ENCODE measurements around the gene C12orf57.

DNA sequence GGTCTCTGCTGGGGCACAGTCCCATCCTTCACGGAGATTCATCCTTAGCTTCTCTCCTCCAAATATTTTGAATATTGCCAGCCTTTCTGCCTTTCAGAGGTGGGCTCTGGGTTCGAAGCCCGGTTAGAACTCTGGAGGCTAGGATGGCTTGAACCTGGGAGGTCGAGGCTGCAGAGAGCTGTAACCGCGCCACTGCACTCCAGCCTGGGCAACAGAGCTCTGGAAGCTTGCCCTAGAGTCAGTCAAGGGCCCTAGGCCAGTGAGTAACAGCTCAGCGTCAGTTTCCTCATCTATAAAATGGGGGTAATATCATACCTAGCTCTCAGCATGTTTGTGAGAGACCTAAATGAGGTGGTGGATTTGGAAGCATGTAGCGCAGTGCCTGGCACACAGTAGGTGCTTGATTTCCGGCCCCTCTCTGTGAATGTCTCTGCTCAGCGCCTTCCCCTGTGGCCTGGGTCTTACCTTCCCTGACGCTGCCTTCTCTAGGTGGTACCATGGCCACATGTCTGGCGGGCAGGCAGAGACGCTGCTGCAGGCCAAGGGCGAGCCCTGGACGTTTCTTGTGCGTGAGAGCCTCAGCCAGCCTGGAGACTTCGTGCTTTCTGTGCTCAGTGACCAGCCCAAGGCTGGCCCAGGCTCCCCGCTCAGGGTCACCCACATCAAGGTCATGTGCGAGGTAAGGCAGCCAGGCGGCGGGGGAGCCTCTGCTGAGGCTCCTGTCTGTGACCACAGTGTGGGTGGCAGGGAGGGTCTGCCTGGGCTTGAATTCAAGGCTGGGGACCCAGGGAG is 10.7 kb downstream of the C12orf57 start:
- no peak for TF ChIP-seq CTCF (IDR thresholded peaks at IDR 0.05 in 4 of 5, conservative IDR thresholded peaks at IDR 0.05 in 1 of 5)
- TF ChIP-seq POLR2A (IDR thresholded peaks at IDR 0.05), result no peak

All from gastrocnemius medialis (tissue), 4 donors.